COLO668 (cell line): ENCODE data around the gene ZSWIM4.
"Not testable (repeated sequence)": the region's sequence is repeated elsewhere in the genome, so short reads cannot be mapped to it uniquely, and the experiment has no call there.

Experiments used
- DNase-seq: peaks from one replicate; lab custom pipeline; 2025; ENCODE audit not compliant: unreplicated experiment; lab: John Stamatoyannopoulos, UW

ZSWIM4 gene

GRCh38 chr19:13778398-13778797 lies 16.8 kb upstream of the ZSWIM4 start:
- no peak for DNase-seq

GRCh38 chr19:13778847-13779246 lies 16.4 kb upstream of the ZSWIM4 start:
- no peak for DNase-seq

- not testable (repeated sequence) for DNase-seq
Measured at GRCh38 chr19:13779794-13780193, 15.4 kb upstream of the ZSWIM4 start.

DNA sequence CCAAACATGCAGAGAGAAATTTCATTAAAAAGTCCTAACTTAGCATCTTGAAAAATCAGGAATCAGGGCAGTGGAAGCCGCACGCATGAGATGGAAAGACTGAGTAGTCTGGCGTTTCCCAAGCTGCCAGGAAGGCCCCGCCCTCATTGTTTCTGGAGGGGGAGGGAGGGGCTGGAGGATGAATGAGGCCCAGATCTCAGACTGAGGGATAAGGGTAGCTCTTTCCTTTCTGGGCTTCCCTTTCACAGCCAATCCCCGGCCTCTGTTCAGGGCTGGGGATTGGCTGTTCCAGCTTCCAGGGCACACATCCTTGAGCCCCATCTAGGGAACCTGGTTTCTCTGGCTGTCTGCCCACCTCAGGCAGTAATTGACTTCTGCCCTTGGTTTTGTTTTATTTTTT lies 13.7 kb upstream of the ZSWIM4 start:
- peak; percentile 23 for DNase-seq

- no peak for DNase-seq
Measured at GRCh38 chr19:13782537-13782936, 12.7 kb upstream of the ZSWIM4 start.

DNA sequence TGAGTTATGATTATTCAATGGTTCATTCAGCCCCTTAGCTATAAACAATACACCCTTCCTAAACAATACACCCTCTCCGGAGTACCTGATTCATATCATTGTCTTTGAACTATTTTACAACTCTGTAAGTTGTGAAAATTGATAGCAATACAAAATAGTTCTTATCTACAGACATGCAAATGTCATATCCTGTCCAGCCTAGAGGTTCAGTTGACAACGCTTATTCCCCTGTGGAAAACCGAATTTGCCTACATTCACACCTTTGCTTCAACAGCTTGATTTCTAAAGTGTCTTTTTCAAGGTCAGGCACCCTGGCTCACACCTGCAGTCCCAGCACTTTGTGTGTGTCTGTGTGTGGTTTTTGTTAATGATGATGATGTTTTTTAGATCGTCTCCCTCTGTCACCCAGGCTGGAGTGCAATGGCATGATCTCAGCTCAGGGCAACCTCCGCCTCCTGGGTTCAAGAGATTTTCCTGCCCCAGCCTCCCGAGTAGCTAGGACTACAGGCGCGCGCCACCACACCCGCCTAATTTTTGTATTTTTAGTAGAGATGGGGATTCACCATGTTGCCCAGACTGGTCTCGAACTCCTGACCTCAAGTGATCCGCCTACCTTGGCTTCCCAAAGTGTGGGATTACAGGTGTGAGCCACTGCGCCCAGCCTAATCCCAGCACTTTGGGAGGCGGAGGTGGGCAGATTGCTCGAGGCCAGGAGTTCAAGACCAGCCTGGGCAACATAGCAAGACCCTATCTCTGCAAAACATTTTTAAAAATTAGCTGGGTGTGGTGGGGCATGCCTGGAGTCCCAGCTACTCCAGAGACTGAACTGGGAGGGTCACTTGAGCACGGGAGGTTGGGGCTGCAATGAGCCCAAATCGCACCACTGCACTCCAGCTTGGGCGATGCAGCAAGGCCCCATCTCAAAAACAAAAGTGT lies 11.4 kb upstream of the ZSWIM4 start:
- DNase-seq, result no peak

GRCh38 chr19:13784731-13785452 lies 10.4 kb upstream of the ZSWIM4 start:
- peak; percentile 56 for DNase-seq

GRCh38 chr19:13788991-13789390 lies 6.3 kb upstream of the ZSWIM4 start:
- no peak for DNase-seq

GRCh38 chr19:13790354-13790753 lies 4.9 kb upstream of the ZSWIM4 start:
- no peak for DNase-seq

DNA sequence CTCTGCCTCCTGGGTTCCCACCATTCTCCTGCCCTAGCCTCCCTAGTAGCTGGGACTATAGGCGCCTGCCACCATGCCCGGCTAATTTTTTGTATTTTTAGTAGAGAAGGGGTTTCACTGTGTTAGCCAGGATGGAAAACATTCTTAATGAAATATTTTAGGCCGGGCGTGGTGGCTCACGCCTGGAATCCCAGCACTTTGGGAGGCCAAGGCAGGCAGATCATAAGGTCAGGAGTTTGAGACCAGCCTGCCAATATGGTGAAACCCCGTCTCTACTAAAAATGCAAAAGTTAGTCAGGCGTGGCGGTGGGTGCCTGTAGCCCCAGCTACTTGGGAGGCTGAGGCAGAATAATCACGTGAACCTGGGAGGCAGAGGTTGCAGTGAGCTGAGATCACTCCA lies 1.9 kb upstream of the ZSWIM4 start:
- not testable (repeated sequence) for DNase-seq

DNA sequence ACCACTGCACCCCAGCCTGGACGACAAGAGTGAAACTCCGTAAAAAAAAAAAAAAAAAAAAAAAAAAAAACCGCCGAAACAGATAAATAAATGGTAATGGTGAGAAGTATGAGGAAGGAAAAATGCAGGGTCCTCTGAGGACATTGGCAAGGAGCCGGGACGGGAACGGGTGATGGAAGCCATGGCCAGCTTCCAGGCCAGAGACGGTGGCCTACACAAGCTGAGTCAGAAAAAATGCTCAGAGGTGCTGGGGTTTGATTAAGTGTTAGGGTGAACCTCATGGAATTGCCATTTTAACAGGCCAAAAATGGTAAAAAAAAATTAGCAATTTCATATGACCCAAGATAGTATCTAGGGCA lies 866 bp upstream of the ZSWIM4 start:
- no peak for DNase-seq

DNA sequence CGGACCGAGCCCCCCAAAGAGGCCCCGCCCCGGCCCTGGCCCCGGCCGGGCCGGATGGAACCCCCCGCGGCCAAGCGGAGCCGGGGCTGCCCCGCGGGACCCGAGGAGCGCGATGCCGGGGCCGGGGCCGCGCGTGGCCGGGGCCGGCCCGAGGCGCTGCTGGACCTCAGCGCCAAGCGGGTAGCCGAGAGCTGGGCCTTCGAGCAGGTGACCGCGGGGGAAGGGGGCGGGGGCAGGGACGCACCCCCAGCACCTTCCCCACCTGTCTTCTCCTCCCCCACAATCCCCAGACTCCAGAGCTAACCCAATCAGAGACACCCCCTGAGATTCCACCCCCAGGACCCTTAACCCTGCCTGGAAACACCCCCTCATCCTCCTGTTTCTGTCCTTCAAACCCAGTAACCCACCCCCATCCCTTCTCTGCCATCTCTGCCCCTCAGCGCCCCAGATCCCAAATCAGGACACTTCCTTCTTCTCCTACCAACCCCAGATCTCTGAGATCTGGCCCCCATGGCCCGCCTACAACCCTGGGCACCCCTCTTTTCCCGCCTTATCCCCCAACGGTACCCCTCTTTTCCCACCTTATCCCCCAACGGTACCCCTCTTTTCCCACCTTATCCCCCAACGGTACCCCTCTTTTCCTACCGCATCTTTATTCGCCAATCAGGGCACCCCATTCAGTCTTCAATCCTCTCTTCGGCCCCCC lies 505 bp downstream of the ZSWIM4 start:
- peak; percentile 35 for DNase-seq

DNA sequence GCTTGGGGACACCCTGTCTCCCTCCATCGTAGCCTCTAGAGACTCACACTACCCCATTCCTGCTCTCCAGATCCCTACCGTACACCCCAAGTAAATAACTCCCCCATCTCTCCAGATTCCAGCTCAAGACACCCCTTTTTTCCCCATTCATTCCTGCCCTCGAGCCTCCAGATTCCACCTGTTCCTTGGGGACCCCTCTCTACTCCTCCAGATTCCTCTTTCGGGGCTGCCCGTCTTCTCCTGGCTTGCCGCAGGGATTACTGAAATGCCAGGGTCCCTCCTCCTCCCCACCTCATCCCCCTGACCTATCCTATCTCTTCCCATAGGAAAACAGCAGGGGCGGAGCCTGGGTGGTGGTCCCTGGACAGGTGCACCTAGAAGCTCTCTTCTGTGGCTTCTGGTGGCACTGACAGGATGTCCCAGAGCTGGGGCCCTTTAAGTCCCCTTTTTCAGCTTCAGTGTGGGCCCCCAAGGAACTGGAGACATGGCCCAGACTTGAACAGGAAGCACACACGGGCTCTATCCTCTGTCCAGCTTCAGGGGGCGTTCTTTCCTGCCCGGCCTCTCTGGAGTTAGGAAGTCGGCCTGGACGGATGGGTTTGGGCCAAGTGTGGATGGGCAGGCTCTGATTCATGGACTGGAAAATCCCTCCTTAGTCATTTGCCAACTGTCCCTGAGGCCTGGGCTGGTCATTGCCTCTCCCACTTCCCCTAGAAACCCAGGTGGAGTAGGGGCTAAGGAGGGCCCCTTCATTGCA lies 1.2 kb downstream of the ZSWIM4 start:
- no peak for DNase-seq

DNA sequence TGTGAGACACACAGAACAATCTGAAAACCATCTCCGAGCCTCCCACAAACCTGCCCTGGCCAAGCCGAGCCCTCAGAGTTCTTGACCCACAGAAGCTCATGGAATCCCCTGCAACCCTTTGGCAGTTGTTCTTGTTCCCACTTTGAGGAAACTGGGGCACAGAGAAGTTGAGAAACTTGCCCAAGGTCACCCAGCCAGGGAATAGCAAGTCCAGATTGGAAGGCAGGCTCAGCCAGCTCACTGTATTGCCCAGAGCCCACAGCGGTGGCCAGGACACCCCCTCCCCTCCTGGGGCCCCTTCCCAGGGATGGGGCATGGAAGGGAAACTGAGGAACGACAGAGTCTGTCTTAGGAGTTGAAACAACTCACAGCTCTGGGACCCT lies 1.8 kb downstream of the ZSWIM4 start:
- no peak for DNase-seq

- no peak for DNase-seq
Measured at GRCh38 chr19:13797870-13798269, 2.6 kb downstream of the ZSWIM4 start.

DNA sequence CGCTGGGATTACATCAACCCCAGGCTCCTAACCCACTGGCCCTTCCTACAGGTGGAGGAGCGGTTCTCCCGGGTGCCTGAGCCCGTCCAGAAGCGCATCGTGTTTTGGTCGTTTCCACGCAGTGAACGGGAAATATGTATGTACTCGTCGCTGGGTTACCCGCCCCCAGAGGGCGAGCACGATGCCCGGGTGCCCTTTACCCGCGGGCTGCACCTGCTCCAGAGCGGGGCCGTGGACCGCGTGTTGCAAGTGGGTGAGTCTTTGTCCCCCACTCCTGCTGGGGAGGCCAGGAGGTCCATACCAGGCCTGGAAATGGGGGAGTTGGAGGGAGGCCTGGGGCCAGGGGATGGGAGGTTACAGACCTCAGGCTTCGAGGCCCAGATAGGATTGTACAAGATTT lies 4.4 kb downstream of the ZSWIM4 start:
- no peak for DNase-seq

- DNase-seq, result no peak
Measured at GRCh38 chr19:13803038-13803437, 7.8 kb downstream of the ZSWIM4 start.

GRCh38 chr19:13804830-13805683 lies 9.8 kb downstream of the ZSWIM4 start:
- peak; percentile 24 for DNase-seq

GRCh38 chr19:13806728-13807127 lies 11.5 kb downstream of the ZSWIM4 start:
- no peak for DNase-seq

- no peak for DNase-seq
Measured at GRCh38 chr19:13807421-13808021, 12.3 kb downstream of the ZSWIM4 start.
